Measurements from ENCODE around the gene CCKAR.

CCKAR gene

GRCh38 chr4:26458157-26458561, 32.1 kb downstream of the CCKAR start:
- DNase-seq: no peak

GRCh38 chr4:26457412-26457811, 32.9 kb downstream of the CCKAR start:
- DNase-seq: no peak

GRCh38 chr4:26455571-26455970, 34.7 kb downstream of the CCKAR start:
- DNase-seq: no peak

- DNase-seq: no peak
Observed at GRCh38 chr4:26454961-26455360, 35.3 kb downstream of the CCKAR start.

- no peak for DNase-seq
Observed at GRCh38 chr4:26452565-26453531, 37.4 kb downstream of the CCKAR start.

- DNase-seq: no peak
Observed at GRCh38 chr4:26451597-26451996, 38.7 kb downstream of the CCKAR start.

- DNase-seq: no peak
Observed at GRCh38 chr4:26450418-26450817, 39.9 kb downstream of the CCKAR start.

- DNase-seq: no peak
Observed at GRCh38 chr4:26447378-26447777, 42.9 kb downstream of the CCKAR start.

GRCh38 chr4:26441771-26442170, 48.5 kb downstream of the CCKAR start:
- DNase-seq: no peak

- no peak for DNase-seq
Observed at GRCh38 chr4:26441102-26441501, 49.2 kb downstream of the CCKAR start.

GRCh38 chr4:26434030-26434639, 56.1 kb downstream of the CCKAR start:
- no peak for DNase-seq

GRCh38 chr4:26433556-26433955, 56.7 kb downstream of the CCKAR start:
- DNase-seq: no peak

- no peak for DNase-seq
Observed at GRCh38 chr4:26432419-26432818, 57.9 kb downstream of the CCKAR start.

- DNase-seq: no peak
Observed at GRCh38 chr4:26431461-26432180, 58.7 kb downstream of the CCKAR start.

All from T-helper 9 cell (primary cell).